Measurements from ENCODE around the gene ANXA11.

Gene ANXA11

DNA sequence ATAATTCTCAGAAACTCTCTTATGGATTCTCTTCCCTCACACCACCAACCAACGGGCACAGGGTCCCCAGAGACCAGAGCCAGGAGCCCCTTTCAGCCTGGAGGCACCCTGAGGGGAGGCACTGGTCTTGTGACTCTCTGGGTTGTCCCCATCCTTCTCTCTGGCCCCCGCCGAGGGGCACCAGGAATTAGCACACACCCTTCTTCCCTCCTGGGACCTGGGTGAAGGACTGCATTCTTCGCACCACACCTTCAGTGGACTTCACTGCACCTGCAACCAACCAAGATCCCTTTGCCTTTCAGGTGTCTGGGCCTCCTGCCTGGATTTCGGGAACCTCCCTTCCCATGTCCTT, 50.7 kb downstream of the ANXA11 start:
- TF ChIP-seq, protein P1, sequence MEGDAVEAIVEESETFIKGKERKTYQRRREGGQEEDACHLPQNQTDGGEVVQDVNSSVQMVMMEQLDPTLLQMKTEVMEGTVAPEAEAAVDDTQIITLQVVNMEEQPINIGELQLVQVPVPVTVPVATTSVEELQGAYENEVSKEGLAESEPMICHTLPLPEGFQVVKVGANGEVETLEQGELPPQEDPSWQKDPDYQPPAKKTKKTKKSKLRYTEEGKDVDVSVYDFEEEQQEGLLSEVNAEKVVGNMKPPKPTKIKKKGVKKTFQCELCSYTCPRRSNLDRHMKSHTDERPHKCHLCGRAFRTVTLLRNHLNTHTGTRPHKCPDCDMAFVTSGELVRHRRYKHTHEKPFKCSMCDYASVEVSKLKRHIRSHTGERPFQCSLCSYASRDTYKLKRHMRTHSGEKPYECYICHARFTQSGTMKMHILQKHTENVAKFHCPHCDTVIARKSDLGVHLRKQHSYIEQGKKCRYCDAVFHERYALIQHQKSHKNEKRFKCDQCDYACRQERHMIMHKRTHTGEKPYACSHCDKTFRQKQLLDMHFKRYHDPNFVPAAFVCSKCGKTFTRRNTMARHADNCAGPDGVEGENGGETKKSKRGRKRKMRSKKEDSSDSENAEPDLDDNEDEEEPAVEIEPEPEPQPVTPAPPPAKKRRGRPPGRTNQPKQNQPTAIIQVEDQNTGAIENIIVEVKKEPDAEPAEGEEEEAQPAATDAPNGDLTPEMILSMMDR (IDR thresholded peaks at IDR 0.05; ENCODE audit: low read depth, low read length), result no peak
- no peak for TF ChIP-seq MYC (IDR thresholded peaks at IDR 0.05; ENCODE audit: low read depth, low read length)
- no peak for TF ChIP-seq POLR2A (IDR thresholded peaks at IDR 0.05; ENCODE audit: extremely low read depth, insufficient read length)
- TF ChIP-seq, protein P2, sequence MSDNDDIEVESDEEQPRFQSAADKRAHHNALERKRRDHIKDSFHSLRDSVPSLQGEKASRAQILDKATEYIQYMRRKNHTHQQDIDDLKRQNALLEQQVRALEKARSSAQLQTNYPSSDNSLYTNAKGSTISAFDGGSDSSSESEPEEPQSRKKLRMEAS (IDR thresholded peaks at IDR 0.05; ENCODE audit: low read depth, low read length), result no peak
- DNase-seq (ENCODE audit: low read depth), result no peak
- no peak overlapping the region for H3K4me3 ChIP-seq (ENCODE audit: low read depth, low read length)

DNA sequence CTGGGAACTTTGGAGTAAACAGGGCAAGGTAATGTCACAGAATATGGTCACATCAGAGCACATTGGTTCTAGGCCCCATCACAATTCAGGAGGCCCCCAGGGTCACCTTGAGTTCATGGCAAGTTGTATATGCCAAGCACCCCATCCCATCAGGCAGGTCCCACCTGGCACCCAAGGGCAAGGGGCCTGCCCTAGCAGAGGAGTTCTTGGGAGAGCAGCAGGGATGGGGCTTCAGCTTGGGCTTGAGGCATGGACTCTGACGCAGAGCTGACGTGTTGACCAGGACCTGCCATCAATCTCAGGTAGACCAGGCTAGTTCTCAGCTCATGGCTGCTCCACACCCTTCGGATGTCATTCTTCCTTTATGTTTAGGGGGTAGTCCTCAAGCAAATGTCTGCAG, 51.9 kb downstream of the ANXA11 start:
- no peak overlapping the region for H3K4me3 ChIP-seq (ENCODE audit: low read depth, low read length)
- TF ChIP-seq, protein P1 (IDR thresholded peaks at IDR 0.05; ENCODE audit: low read depth, low read length), result no peak
- DNase-seq (ENCODE audit: low read depth), result no peak

DNA sequence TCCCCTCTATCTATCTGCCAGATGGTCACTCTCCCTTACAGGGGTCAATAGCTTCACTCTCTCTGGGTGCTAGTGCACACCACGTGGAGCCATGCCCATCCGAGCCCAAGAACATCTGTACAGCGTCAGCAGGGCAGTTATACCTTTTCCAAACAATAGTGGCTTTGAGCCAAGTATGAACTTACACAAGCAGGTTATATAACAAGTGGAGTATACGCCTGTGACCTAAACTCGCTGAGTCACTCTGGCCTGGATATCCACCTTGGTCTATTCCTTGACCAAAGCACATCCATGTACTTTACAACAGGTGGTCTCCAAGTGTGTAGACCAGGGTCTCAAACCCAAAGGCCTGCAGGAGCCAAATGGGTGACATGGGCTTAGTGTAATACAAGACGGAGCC, 52.5 kb downstream of the ANXA11 start:
- TF ChIP-seq MYC (IDR thresholded peaks at IDR 0.05; ENCODE audit: low read depth, low read length) (no peak), POLR2A (IDR thresholded peaks at IDR 0.05; ENCODE audit: extremely low read depth, insufficient read length) (no peak)
- TF ChIP-seq, protein P1 (IDR thresholded peaks at IDR 0.05; ENCODE audit: low read depth, low read length), result no peak
- TF ChIP-seq, protein P2 (IDR thresholded peaks at IDR 0.05; ENCODE audit: low read depth, low read length), result no peak
- H3K4me3 ChIP-seq (ENCODE audit: low read depth, low read length), result no peak overlapping the region
- DNase-seq (ENCODE audit: low read depth), result no peak

DNA sequence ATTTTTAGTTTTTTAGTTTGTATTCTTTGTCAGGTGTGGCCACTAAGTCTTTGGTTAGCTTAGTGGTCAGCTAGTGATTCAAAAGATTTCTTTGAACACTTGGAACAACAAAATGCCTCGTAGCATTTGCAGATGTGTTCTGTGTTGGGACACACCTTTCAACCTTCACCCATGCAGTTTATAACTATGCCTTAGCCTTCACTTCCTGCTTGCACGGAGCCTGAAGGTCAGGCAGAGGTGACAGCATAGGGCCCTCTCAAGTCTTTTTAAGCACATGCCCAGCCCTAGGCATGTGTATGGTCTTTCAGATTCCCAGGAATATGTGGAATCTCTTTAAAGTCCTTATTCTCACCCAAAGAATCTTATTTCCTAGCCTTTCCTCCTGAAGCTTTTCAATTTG, 55.2 kb downstream of the ANXA11 start:
- TF ChIP-seq, protein P2 (IDR thresholded peaks at IDR 0.05; ENCODE audit: low read depth, low read length), result no peak
- TF ChIP-seq, protein P1 (IDR thresholded peaks at IDR 0.05; ENCODE audit: low read depth, low read length), result no peak
- TF ChIP-seq MYC (IDR thresholded peaks at IDR 0.05; ENCODE audit: low read depth, low read length), result no peak
- no peak overlapping the region for H3K4me3 ChIP-seq (ENCODE audit: low read depth, low read length)
- no peak for DNase-seq (ENCODE audit: low read depth)

DNA sequence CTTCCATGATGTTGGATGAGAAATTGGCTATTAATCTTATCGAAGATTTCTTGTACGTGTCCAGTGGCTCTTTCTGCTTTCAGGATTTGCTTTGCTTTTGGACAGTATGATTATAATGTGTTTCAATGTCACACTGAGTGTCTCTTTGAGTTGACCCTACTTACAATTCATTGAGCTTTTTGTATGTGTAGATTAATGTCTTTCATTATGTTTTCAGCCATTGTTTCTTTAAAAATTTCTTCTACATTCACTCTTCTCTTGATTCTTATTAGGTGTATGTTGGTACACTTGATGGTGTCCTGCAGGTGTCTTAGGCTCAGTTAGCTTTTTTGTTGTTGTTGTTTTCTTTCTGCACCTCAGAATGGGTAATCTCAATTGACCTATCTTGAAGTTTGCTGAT, 56.2 kb downstream of the ANXA11 start:
- TF ChIP-seq, protein P1 (IDR thresholded peaks at IDR 0.05; ENCODE audit: low read depth, low read length), result no peak
- TF ChIP-seq MYC (IDR thresholded peaks at IDR 0.05; ENCODE audit: low read depth, low read length) (no peak), POLR2A (IDR thresholded peaks at IDR 0.05; ENCODE audit: extremely low read depth, insufficient read length) (no peak)
- H3K4me3 ChIP-seq (ENCODE audit: low read depth, low read length), result no peak overlapping the region
- DNase-seq (ENCODE audit: low read depth), result no peak

DNA sequence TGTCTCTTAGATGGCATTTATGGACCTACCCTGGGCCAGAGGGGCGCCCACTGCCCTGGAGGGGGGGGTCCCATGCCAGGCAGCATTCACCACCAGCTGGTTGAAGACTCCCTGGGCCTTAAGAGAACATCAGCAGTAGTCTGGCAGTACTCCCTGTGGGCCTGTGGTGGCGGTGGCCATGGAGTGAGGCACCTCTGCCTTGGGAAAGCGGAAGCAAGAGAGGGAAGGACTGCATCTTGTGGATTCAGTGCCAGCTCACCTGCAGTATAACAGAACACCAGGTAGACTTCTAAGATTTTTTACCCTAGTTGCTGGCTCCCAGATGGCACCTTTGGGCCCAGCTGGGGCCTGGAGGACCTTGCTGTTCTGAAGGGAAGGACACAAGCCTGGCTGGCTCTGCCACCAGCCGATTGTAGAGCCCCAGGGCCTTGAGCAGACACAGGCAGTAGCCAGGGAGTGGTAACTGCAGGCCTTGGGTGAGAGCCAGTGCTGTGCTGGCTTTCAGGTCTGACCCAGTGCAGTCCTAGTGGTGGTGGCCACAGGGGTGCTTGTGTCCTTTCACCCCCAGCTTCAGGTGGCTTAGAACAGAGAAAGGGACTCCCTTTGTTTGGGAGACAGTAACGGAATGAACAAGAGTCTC, 57.1 kb downstream of the ANXA11 start:
- no peak for TF ChIP-seq MYC (IDR thresholded peaks at IDR 0.05; ENCODE audit: low read depth, low read length)
- TF ChIP-seq POLR2A (IDR thresholded peaks at IDR 0.05; ENCODE audit: extremely low read depth, insufficient read length), result no peak
- H3K4me3 ChIP-seq (ENCODE audit: low read depth, low read length), result no peak overlapping the region
- DNase-seq (ENCODE audit: low read depth), result no peak
